Liver (tissue), 9 donors: ENCODE results near the gene EEF1A1. TPM values are rescaled to one million over a fixed set of nuclear protein-coding genes. Genes with fewer than 3 reads are reported as not detected.
"Not testable (repeated sequence)": the region's sequence is repeated elsewhere in the genome, so short reads cannot be mapped to it uniquely, and the experiment has no call there.

Experiments
- DNase-seq: peaks from one replicate; pipeline ENCODE4 v3.0.0-alpha.2; 2017; ENCODE audit warnings: low spot score
- H3K27ac ChIP-seq, 2 donors: one replicate each; pipeline ENCODE4 v1.7.0; 2013; ENCODE audit warnings: inconsistent platforms in 2 of 2, low read length in 2 of 2, control low read depth in 1 of 2, low read depth in 1 of 2, mild to moderate bottlenecking in 1 of 2
- H3K27me3 ChIP-seq, 4 donors: one replicate each; pipeline versions ENCODE4 v1.6.1 to v1.7.0; 2013; ENCODE audit warnings: low read length in 3 of 4, inconsistent platforms in 1 of 4, mild to moderate bottlenecking in 1 of 4, moderate library complexity in 1 of 4; ENCODE audit not compliant: control insufficient read depth in 4 of 4, insufficient read depth in 4 of 4
- H3K36me3 ChIP-seq, 4 donors: one replicate each; pipeline versions ENCODE4 v1.6.1 to v1.7.0; 2013; ENCODE audit warnings: low read length in 3 of 4, mild to moderate bottlenecking in 3 of 4, low read depth in 1 of 4, moderate library complexity in 1 of 4; ENCODE audit not compliant: control insufficient read depth in 4 of 4, insufficient read depth in 3 of 4
- H3K4me1 ChIP-seq, 4 donors: one replicate each; pipeline versions ENCODE4 v1.6.1 to v1.7.0; 2013; ENCODE audit warnings: low read length in 3 of 4, mild to moderate bottlenecking in 3 of 4, moderate library complexity in 1 of 4; ENCODE audit not compliant: control insufficient read depth in 4 of 4, insufficient read depth in 4 of 4
- H3K4me3 ChIP-seq, 3 donors: one replicate each; pipeline versions ENCODE4 v1.6.1 to v1.7.0; 2013; ENCODE audit warnings: low read length in 3 of 3, control low read depth in 1 of 3, low read depth in 1 of 3, mild to moderate bottlenecking in 1 of 3
- H3K9ac ChIP-seq, 2 donors: one replicate each; pipeline ENCODE4 v1.7.0; 2013; ENCODE audit warnings: low read length in 2 of 2, mild to moderate bottlenecking in 2 of 2, moderate library complexity in 2 of 2, control low read depth in 1 of 2, low read depth in 1 of 2
- H3K9me3 ChIP-seq, 4 donors: one replicate each; pipeline versions ENCODE4 v1.6.1 to v1.7.0; 2013; ENCODE audit warnings: low read length in 3 of 4; ENCODE audit not compliant: control insufficient read depth in 4 of 4
- EGR1 ChIP-seq, 2 donors: IDR thresholded peaks; 2 replicates each; pipeline ENCODE4 v1.6.1; 2016 to 2018; ENCODE audit warnings: antibody characterized with exemption in 2 of 2, low read depth in 2 of 2
- FOXA1 ChIP-seq: IDR thresholded peaks from 2 replicates; pipeline ENCODE4 v1.6.1; 2016; ENCODE audit warnings: antibody characterized with exemption
- HNF4A ChIP-seq, 2 donors: conservative IDR thresholded peaks; 2 replicates each; pipeline ENCODE4 v1.6.1; 2016; ENCODE audit warnings: antibody characterized with exemption in 2 of 2, mild to moderate bottlenecking in 2 of 2
- HNF4G ChIP-seq: IDR thresholded peaks from 2 replicates; pipeline ENCODE4 v1.6.1; 2016; ENCODE audit warnings: antibody characterized with exemption
- JUND ChIP-seq, 2 donors: IDR thresholded peaks; 2 replicates each; pipeline ENCODE4 v1.6.1; 2016; ENCODE audit warnings: antibody characterized with exemption in 2 of 2
- TAF1 ChIP-seq: conservative IDR thresholded peaks from 2 replicates; pipeline ENCODE4 v1.6.1; 2016; ENCODE audit warnings: antibody characterized with exemption, mild to moderate bottlenecking
- WGBS: extraction: QIAGEN DNeasy Blood & Tissue Kit; methylation state at CpG from one replicate; pipeline ENCODE4 v1.1.7; 2013; 5-methylcytosine and 5-hydroxymethylcytosine counted together
- polyA plus RNA-seq, 2 donors: library from polyadenylated mRNA; stranded (reverse) in 1 of 2; unstranded in 1 of 2; fragments of 200-250 nt in 1 of 2; fragments of >200 nt in 1 of 2; fragmentation: Nextera tagmentation in 1 of 2; extraction: Ambion mirVana in 1 of 2; gene quantifications; one replicate each; pipeline versions ENCODE4 v1.2.1 to v1.2.3, GENCODE V29; 2013 to 2015
- total RNA-seq, 2 donors: library from RNA; depleted of rRNA; stranded (reverse); fragments of >200 nt; gene quantifications; one replicate each; pipeline ENCODE4 v1.2.3, GENCODE V29; 2014
- TF ChIP-seq, protein P1 (sequence below): IDR thresholded peaks from 2 replicates; pipeline ENCODE4 v1.6.1; 2016; ENCODE audit warnings: antibody characterized with exemption
- TF ChIP-seq, protein P2 (sequence below): IDR thresholded peaks from 2 replicates; pipeline ENCODE4 v1.6.1; 2016; ENCODE audit warnings: antibody characterized with exemption
- TF ChIP-seq, protein P3 (sequence below): fragments of 150-350 bp; IDR thresholded peaks from 2 replicates; pipeline ENCODE4 v1.5.1; 2017; ENCODE audit warnings: improper control_type of control experiment, low read depth, low read length; ENCODE audit not compliant: missing input control
- TF ChIP-seq, protein P4 (sequence below): IDR thresholded peaks from 2 replicates; pipeline ENCODE4 v1.6.1; 2016; ENCODE audit warnings: antibody characterized with exemption
- TF ChIP-seq, protein P5 (sequence below): IDR thresholded peaks from 2 replicates; pipeline ENCODE4 v1.6.1; 2016; ENCODE audit warnings: antibody characterized with exemption, mild to moderate bottlenecking
- donor health status: healthy.
- donor health status: healthy.
- donor health status: healthy.
- donor health status: healthy.
- donor health status: healthy.

The EEF1A1 gene
- total and polyA plus RNA-seq, 4 donors: 1,383 to 7,379 (median 3,535) TPM

DNA sequence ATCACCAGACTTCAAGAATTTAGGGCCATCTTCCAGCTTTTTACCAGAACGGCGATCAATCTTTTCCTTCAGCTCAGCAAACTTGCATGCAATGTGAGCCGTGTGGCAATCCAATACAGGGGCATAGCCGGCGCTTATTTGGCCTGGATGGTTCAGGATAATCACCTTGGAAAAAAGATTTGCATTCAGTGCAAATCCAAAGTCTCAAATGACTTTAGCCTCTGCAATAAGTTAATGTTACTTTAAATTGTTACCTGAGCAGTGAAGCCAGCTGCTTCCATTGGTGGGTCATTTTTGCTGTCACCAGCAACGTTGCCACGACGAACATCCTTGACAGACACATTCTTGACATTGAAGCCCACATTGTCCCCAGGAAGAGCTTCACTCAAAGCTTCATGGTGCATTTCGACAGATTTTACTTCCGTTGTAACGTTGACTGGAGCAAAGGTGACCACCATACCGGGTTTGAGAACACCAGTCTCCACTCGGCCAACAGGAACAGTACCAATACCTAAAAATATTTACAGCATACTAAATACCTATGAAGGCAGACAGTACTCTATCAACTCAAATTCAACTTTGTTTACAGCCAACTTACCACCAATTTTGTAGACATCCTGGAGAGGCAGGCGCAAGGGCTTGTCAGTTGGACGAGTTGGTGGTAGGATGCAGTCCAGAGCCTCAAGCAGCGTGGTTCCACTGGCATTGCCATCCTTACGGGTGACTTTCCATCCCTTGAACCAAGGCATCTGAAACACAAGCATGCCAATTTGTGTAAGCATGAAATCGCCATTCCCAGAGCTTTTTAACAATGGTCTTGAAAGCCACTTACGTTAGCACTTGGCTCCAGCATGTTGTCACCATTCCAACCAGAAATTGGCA, 2.5 kb downstream of the EEF1A1 start:
- not testable (repeated sequence) for H3K9me3 ChIP-seq, H3K9ac ChIP-seq, H3K27me3 ChIP-seq, DNase-seq
- Histone ChIP-seq H3K4me1 (peaks cover 3 to 43% (median 22%) of the 10 kb centered on the region in 4 donors), H3K4me3 (peak overlapping the region in 2 of 3 donors; percentile 49 to 84), H3K36me3 (peaks cover 8 to 41% (median 32%) of the 10 kb centered on the region in 4 donors), H3K27ac (peak overlapping the region in 1 of 2 donors; percentile 64)
- WGBS: 18% methylated on average over 16 of the region's 19 CpGs

DNA sequence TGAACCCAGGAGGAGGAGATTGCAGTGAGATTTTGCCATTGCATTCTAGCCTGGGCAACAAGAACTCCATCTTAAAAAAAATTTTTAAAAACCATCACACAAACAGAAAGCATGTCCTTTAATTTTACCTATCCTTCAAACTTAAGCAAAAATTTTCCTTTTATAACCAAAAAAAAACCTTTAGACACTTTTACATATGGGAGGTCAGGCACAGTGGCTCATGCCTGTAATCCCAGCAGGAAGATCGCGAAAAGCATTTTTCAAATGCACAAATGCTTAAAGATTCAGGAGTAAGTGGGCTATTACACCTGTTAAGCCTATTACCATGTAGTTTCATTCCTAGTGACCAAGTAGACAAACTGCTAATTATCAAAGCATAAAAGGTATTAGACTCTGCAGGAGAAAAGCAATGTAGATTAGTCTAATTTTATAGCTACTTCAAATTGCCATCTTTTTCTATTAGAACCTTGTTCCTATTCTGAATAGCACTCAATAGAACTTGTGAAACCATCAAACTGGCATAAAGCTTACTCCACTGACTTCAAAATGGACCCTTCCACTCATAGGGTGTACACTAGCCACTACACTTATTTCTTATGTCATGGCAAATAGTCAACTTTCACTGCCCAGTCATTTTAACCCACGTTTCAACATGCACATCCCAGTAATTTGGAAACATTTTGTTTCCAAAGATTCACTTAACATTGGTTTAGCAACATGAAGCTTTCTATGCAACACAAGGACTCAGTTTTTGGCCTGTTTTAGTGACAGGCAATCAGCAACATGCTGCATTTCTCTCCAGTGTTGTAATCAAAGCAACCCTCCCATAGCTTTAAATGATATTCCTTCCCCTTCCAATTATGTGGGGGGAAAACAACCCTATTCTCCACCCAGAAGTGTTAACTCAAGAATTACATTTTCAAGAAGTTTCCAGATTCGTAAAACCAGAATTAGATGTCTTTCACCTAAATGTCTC, 4.0 kb downstream of the EEF1A1 start:
- Histone ChIP-seq H3K4me3 (peak overlapping the region in 1 of 3 donors; percentile 7), H3K27me3 (no peaks in the 10 kb centered on the region), H3K27ac (peak overlapping the region; percentile 13 to 47), H3K9me3 (no peaks in the 10 kb centered on the region), H3K9ac (no peak overlapping the region), H3K4me1 (peaks cover 2 to 29% (median 18%) of the 10 kb centered on the region in 4 donors), H3K36me3 (peaks cover 8 to 41% (median 33%) of the 10 kb centered on the region in 4 donors)
- no peak for DNase-seq
- TF ChIP-seq, protein P1, sequence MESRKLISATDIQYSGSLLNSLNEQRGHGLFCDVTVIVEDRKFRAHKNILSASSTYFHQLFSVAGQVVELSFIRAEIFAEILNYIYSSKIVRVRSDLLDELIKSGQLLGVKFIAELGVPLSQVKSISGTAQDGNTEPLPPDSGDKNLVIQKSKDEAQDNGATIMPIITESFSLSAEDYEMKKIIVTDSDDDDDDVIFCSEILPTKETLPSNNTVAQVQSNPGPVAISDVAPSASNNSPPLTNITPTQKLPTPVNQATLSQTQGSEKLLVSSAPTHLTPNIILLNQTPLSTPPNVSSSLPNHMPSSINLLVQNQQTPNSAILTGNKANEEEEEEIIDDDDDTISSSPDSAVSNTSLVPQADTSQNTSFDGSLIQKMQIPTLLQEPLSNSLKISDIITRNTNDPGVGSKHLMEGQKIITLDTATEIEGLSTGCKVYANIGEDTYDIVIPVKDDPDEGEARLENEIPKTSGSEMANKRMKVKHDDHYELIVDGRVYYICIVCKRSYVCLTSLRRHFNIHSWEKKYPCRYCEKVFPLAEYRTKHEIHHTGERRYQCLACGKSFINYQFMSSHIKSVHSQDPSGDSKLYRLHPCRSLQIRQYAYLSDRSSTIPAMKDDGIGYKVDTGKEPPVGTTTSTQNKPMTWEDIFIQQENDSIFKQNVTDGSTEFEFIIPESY: no peak
- TF ChIP-seq HNF4A (conservative IDR thresholded peaks at IDR 0.05) (no peak), TAF1 (no peak)
- TF ChIP-seq, protein P2, sequence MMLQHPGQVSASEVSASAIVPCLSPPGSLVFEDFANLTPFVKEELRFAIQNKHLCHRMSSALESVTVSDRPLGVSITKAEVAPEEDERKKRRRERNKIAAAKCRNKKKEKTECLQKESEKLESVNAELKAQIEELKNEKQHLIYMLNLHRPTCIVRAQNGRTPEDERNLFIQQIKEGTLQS: no peak
- TF ChIP-seq, protein P3, sequence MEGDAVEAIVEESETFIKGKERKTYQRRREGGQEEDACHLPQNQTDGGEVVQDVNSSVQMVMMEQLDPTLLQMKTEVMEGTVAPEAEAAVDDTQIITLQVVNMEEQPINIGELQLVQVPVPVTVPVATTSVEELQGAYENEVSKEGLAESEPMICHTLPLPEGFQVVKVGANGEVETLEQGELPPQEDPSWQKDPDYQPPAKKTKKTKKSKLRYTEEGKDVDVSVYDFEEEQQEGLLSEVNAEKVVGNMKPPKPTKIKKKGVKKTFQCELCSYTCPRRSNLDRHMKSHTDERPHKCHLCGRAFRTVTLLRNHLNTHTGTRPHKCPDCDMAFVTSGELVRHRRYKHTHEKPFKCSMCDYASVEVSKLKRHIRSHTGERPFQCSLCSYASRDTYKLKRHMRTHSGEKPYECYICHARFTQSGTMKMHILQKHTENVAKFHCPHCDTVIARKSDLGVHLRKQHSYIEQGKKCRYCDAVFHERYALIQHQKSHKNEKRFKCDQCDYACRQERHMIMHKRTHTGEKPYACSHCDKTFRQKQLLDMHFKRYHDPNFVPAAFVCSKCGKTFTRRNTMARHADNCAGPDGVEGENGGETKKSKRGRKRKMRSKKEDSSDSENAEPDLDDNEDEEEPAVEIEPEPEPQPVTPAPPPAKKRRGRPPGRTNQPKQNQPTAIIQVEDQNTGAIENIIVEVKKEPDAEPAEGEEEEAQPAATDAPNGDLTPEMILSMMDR: no peak
- 65% methylated on average over 4 of the region's 4 CpGs for WGBS

DNA sequence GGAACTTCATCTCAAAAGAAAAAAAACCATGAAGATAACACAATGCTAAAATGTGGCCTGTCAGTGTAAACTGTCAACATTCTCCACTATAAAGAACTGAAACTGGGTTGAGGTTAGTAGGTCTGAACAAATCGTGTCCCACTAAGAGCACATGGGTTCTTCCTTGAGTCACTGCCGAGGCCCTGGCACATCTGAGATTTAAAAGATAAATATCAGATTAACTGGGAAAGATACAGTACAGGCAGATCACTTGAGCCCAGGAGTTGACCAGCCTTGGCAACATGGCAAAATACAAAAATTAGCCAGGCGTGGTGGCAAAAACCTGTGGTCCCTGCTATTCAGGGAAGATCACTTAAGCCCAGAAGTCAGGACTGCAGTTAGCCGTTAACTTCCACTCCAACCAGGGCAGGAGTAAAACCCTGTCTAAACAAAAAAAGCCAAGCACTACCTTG, 5.6 kb downstream of the EEF1A1 start:
- no peaks in the 10 kb centered on the region for H3K27me3 ChIP-seq
- H3K9me3 ChIP-seq: no peaks in the 10 kb centered on the region
- peaks cover 2 to 29% (median 18%) of the 10 kb centered on the region in 4 donors for H3K4me1 ChIP-seq
- H3K4me3 ChIP-seq: no peak overlapping the region
- H3K9ac ChIP-seq: no peak overlapping the region
- peaks cover 8 to 41% (median 33%) of the 10 kb centered on the region in 4 donors for H3K36me3 ChIP-seq
- DNase-seq: no peak
- TF ChIP-seq, protein P1: no peak
- TF ChIP-seq EGR1 (IDR thresholded peaks at IDR 0.05; ENCODE audit: low read depth in 2 of 2): no peak
- TF ChIP-seq, protein P4, sequence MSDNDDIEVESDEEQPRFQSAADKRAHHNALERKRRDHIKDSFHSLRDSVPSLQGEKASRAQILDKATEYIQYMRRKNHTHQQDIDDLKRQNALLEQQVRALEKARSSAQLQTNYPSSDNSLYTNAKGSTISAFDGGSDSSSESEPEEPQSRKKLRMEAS: no peak
- TF ChIP-seq HNF4G: no peak
- TF ChIP-seq FOXA1: no peak
- no peak for TF ChIP-seq JUND (IDR thresholded peaks at IDR 0.05)
- TF ChIP-seq, protein P5, sequence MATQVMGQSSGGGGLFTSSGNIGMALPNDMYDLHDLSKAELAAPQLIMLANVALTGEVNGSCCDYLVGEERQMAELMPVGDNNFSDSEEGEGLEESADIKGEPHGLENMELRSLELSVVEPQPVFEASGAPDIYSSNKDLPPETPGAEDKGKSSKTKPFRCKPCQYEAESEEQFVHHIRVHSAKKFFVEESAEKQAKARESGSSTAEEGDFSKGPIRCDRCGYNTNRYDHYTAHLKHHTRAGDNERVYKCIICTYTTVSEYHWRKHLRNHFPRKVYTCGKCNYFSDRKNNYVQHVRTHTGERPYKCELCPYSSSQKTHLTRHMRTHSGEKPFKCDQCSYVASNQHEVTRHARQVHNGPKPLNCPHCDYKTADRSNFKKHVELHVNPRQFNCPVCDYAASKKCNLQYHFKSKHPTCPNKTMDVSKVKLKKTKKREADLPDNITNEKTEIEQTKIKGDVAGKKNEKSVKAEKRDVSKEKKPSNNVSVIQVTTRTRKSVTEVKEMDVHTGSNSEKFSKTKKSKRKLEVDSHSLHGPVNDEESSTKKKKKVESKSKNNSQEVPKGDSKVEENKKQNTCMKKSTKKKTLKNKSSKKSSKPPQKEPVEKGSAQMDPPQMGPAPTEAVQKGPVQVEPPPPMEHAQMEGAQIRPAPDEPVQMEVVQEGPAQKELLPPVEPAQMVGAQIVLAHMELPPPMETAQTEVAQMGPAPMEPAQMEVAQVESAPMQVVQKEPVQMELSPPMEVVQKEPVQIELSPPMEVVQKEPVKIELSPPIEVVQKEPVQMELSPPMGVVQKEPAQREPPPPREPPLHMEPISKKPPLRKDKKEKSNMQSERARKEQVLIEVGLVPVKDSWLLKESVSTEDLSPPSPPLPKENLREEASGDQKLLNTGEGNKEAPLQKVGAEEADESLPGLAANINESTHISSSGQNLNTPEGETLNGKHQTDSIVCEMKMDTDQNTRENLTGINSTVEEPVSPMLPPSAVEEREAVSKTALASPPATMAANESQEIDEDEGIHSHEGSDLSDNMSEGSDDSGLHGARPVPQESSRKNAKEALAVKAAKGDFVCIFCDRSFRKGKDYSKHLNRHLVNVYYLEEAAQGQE: no peak
- no peak for TF ChIP-seq HNF4A (conservative IDR thresholded peaks at IDR 0.05)
- peak overlapping the region; percentile 4 to 51 for H3K27ac ChIP-seq
- 53% methylated on average over 4 of the region's 4 CpGs for WGBS
